Right lobe of liver (tissue), 6 donors: Measurements from ENCODE around the gene SUSD2. TPM values are rescaled to one million over a fixed set of nuclear protein-coding genes. Genes with fewer than 3 reads are reported as not detected.

Experiments
- ATAC-seq, 4 donors: fragments of 200-7000 bp; cut with Tn5 transposase; one replicate each; pipeline ENCODE4 v1.9.1; 2020; ENCODE audit warnings: mild to moderate bottlenecking in 4 of 4, moderate library complexity in 4 of 4
- DNase-seq, 3 donors: peaks; one replicate each; pipeline ENCODE4 v3.0.0-alpha.2; 2020
- H3K27ac ChIP-seq, 3 donors: fragments of 200-600 bp; one replicate each; pipeline ENCODE4 v1.8.0; 2022
- H3K27me3 ChIP-seq, 2 donors: fragments of 200-600 bp; one replicate each; pipeline ENCODE4 v1.8.0; 2022
- H3K36me3 ChIP-seq, 4 donors: fragments of 200-600 bp; sonication (generic) in 1 of 4; one replicate each; pipeline versions ENCODE4 v1.5.1 to v1.8.0; 2017 to 2022; ENCODE audit warnings: control low read depth in 1 of 4
- H3K4me1 ChIP-seq, 4 donors: fragments of 200-600 bp; sonication (generic) in 1 of 4; one replicate each; pipeline versions ENCODE4 v1.5.1 to v1.8.0; 2017 to 2022; ENCODE audit warnings: control low read depth in 1 of 4
- H3K4me3 ChIP-seq, 3 donors: fragments of 200-600 bp; one replicate each; pipeline ENCODE4 v1.8.0; 2022
- H3K9me3 ChIP-seq, 4 donors: fragments of 200-600 bp; sonication (generic) in 1 of 4; one replicate each; pipeline versions ENCODE4 v1.5.1 to v1.8.0; 2017 to 2022; ENCODE audit warnings: control low read depth in 1 of 4
- CTCF ChIP-seq, 4 donors: fragments of 200-600 bp in 3 of 4; fragments of 450-650 bp in 1 of 4; IDR thresholded peaks; one replicate each; pipeline versions ENCODE4 v1.5.1 to v1.8.0; 2016 to 2022; ENCODE audit warnings: antibody characterized with exemption in 4 of 4, mild to moderate bottlenecking in 2 of 4
- POLR2A ChIP-seq: fragments of 450-650 bp; IDR thresholded peaks from one replicate; pipeline ENCODE4 v1.6.1; 2017; ENCODE audit warnings: antibody characterized with exemption, mild to moderate bottlenecking
- WGBS: methylation state at CpG from one replicate; pipeline ENCODE4 v1.1.6; 2018; ENCODE audit warnings: low coverage, low lambda C conversion rate; ENCODE audit not compliant: insufficient coverage; ENCODE audit errors: missing lambda C conversion rate; 5-methylcytosine and 5-hydroxymethylcytosine counted together
- intact Hi-C, 2 donors: fragments of 100-400 bp; cut with DNase I; formaldehyde crosslinking; loops; one replicate each; pipeline versions ENCODE4 v1.11.2 to v1.14.1; 2022
- total RNA-seq, 6 experiments: library from RNA; depleted of rRNA in 2 of 6; stranded (reverse); fragments of >200 nt in 2 of 6; fragmentation: NEBNext Ultra II Directional in 3 of 6; extraction: Animal tissue kit (Norgen Biotek cat#: 25700) in 3 of 6; gene quantifications; one replicate each; pipeline versions ENCODE4 v1.1.0 to v1.2.4, GENCODE V29; 2016 to 2023
- donor health status: DM: no; HTN: yes; CAD: no.
- donor health status: DM: no; HTN: no; CAD: no.
- donor health status: DM: no; HTN: no; CAD: no.
- donor health status: DM: no; HTN: yes; CAD: no.
- donor health status: DM: no; HTN: yes; CAD: no.

The SUSD2 gene
- total RNA-seq, 6 experiments from 2014 or later = 0.61 to 6.8 (median 2.0) TPM

DNA sequence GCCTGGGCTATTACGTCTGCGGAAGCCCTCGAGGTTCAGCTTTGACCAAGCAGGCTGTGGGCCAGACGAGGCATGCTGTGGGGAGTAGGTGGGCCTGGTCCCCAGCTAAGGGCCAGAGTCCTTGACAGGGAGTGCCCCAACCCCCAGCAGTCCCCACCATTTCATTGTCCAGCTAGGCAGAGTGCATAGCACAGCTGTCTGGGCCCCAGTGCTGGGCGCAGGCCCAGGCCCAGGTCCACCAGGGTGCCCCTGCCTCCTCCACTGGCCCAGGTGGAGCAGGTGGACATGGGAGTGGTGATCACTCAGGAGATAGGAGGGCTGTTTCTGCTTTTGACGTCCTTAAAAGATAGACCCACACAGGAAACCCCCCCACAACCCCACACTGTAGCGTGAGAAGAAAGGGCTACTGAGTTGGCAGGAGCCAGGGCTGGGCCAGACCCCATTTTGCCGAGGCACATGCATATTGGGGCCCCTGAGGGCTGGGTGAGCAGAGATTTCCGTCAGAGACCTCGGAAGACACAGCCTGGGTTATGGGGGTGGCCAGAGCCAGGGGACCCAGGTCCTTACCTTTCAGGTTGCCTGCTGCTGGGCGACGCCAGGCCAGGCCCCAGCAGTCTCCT is 11.7 kb upstream of the SUSD2 start:
- Histone ChIP-seq H3K4me1 (no peaks in the 10 kb centered on the region), H3K4me3 (no peak overlapping the region), H3K27me3 (no peaks in the 10 kb centered on the region), H3K36me3 (peaks cover 0 to 34% (median 7%) of the 10 kb centered on the region in 4 donors), H3K9me3 (no peaks in the 10 kb centered on the region), H3K27ac (no peak overlapping the region)
- no peak for ATAC-seq
- no peak for DNase-seq
- WGBS = no CpG with 5 or more reads among the region's 12 CpGs
- TF ChIP-seq POLR2A = no peak
- no peak for TF ChIP-seq CTCF (IDR thresholded peaks at IDR 0.05)
- intact Hi-C loops = no loop called here

- intact Hi-C loops = no loop called here
- H3K36me3 ChIP-seq = peaks cover 0 to 34% (median 7%) of the 10 kb centered on the region in 4 donors
Measured at GRCh38 chr22:24170188-24170587, 11.1 kb upstream of the SUSD2 start.

DNA sequence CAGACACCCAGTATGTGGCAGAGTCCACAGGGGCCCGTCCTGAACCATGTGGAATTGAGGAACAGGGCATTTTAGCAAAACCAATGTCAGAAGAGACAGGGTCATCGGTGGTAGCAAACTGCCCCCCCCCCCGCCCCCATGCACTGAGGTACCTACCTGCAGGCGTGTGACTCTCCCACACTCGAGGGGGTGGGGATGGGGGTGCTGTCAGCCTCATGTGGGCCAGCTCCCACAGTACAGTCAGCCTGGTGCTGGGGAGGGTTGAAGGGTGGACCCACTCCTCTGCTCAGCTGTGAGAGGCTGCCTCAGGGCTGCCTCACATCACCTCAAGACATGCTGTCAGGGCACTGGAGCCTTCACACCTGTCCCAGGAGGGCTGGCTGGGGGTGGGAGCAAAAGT is 10.7 kb upstream of the SUSD2 start:
- H3K27ac ChIP-seq = no peak overlapping the region
- intact Hi-C loops = no loop called here
- TF ChIP-seq POLR2A = no peak
- no peak for TF ChIP-seq CTCF (IDR thresholded peaks at IDR 0.05)
- ATAC-seq (no peak), DNase-seq (no peak)
- no peaks in the 10 kb centered on the region for H3K4me1 ChIP-seq
- peaks cover 0 to 31% (median 7%) of the 10 kb centered on the region in 4 donors for H3K36me3 ChIP-seq
- H3K27me3 ChIP-seq = no peaks in the 10 kb centered on the region
- H3K4me3 ChIP-seq = no peak overlapping the region
- WGBS = 83% methylated on average over 1 of the region's 5 CpGs
- no peaks in the 10 kb centered on the region for H3K9me3 ChIP-seq

More at GRCh38 chr22:24170188-24170587, 11.1 kb upstream of the SUSD2 start:
- ATAC-seq (no peak), DNase-seq (no peak)
- H3K27me3 ChIP-seq = no peaks in the 10 kb centered on the region
- no peak overlapping the region for H3K4me3 ChIP-seq
- H3K4me1 ChIP-seq = no peaks in the 10 kb centered on the region
- H3K27ac ChIP-seq = no peak overlapping the region
- H3K9me3 ChIP-seq = no peaks in the 10 kb centered on the region
- TF ChIP-seq CTCF (IDR thresholded peaks at IDR 0.05) = no peak
- TF ChIP-seq POLR2A = no peak
- WGBS = no CpG with 5 or more reads among the region's 12 CpGs

- Histone ChIP-seq H3K27ac (no peak overlapping the region), H3K4me3 (no peak overlapping the region), H3K4me1 (no peaks in the 10 kb centered on the region), H3K36me3 (peaks cover 0 to 26% (median 7%) of the 10 kb centered on the region in 4 donors), H3K27me3 (no peaks in the 10 kb centered on the region), H3K9me3 (no peaks in the 10 kb centered on the region)
- ATAC-seq = no peak
- WGBS = 100% methylated on average over 1 of the region's 12 CpGs
- DNase-seq = no peak
- intact Hi-C loops = no loop called here
- TF ChIP-seq POLR2A = no peak
- TF ChIP-seq CTCF (IDR thresholded peaks at IDR 0.05) = no peak
Measured at GRCh38 chr22:24171822-24172221, 9.5 kb upstream of the SUSD2 start.
